Hepatocyte (in vitro differentiated cells): ENCODE results near the gene C5AR1.

Experiments
- EZH2 ChIP-seq: fragments of 200-600 bp; sonication (generic); IDR thresholded peaks from 2 replicates; pipeline ENCODE4 v1.6.1; 2016; ENCODE audit warnings: antibody characterized with exemption, mild to moderate bottlenecking, borderline replicate concordance
- TF ChIP-seq, protein P1 (sequence below): fragments of 200-600 bp; sonication (generic); IDR thresholded peaks from 2 replicates; pipeline ENCODE4 v1.5.1; 2016; ENCODE audit warnings: antibody characterized with exemption, mild to moderate bottlenecking; ENCODE audit not compliant: poor library complexity

DNA sequence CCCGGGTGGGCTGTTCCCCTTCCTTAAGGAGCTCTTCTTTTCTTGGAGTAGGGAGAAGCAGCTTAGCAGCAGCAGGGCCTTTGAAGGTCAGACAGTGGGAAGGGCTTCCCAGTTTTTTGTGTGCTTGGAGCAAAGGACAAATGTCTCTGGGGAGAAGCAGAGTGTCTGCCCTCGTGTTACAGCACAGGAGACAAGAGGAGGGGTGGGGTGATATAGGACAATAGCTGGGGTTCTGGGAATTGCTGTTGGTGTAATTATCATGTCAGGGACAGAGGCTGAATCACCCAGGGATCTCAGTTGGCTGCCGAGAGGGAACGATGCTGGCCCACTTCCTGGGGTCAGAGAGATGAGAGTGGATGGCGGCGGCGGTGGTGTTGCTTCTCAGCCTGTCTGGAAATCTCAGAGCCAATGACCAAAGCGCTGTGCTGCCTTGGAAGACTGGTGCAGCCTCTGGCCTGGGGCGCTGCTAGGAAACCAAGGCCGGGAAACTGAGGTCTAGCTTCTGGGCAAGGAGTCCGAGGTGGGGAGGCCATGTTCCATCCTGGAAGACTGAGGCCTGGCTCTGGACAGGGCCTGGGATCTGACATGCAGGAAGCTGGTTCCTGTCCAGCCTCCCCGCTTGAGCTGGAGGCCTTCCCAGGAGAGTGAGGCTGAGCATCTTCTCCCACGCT lies 33.7 kb upstream of the C5AR1 start:
- TF ChIP-seq, protein P1, sequence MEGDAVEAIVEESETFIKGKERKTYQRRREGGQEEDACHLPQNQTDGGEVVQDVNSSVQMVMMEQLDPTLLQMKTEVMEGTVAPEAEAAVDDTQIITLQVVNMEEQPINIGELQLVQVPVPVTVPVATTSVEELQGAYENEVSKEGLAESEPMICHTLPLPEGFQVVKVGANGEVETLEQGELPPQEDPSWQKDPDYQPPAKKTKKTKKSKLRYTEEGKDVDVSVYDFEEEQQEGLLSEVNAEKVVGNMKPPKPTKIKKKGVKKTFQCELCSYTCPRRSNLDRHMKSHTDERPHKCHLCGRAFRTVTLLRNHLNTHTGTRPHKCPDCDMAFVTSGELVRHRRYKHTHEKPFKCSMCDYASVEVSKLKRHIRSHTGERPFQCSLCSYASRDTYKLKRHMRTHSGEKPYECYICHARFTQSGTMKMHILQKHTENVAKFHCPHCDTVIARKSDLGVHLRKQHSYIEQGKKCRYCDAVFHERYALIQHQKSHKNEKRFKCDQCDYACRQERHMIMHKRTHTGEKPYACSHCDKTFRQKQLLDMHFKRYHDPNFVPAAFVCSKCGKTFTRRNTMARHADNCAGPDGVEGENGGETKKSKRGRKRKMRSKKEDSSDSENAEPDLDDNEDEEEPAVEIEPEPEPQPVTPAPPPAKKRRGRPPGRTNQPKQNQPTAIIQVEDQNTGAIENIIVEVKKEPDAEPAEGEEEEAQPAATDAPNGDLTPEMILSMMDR = no peak
- TF ChIP-seq EZH2 = no peak
